Psoas muscle (tissue), 8 donors: ENCODE data around the gene LRPAP1. TPM values are rescaled to one million over a fixed set of nuclear protein-coding genes. Genes with fewer than 3 reads are reported as not detected.
"Not testable (repeated sequence)": the region's sequence is repeated elsewhere in the genome, so short reads cannot be mapped to it uniquely, and the experiment has no call there.

Experiments used
- ATAC-seq, 4 donors: fragments of 200-7000 bp; cut with Tn5 transposase; one replicate each; pipeline ENCODE4 v1.9.1; 2020; ENCODE audit warnings: moderate library complexity in 3 of 4, mild to moderate bottlenecking in 2 of 4
- DNase-seq, 2 donors: peaks; one replicate each; pipeline ENCODE4 v3.0.0-alpha.2; 2020
- H3K27ac ChIP-seq: fragments of 200-600 bp; one replicate; pipeline ENCODE4 v1.8.0; 2022
- H3K27me3 ChIP-seq, 3 donors: fragments of 200-600 bp in 1 of 3; one replicate each; pipeline versions ENCODE4 v1.6.1 to v1.8.0; 2013 to 2022; ENCODE audit warnings: low read length in 2 of 3, mild to moderate bottlenecking in 2 of 3, moderate library complexity in 1 of 3; ENCODE audit not compliant: insufficient read depth in 3 of 3
- H3K36me3 ChIP-seq, 2 donors: fragments of 200-600 bp in 1 of 2; one replicate each; pipeline versions ENCODE4 v1.6.1 to v1.8.0; 2013 to 2022; ENCODE audit warnings: low read depth in 1 of 2, mild to moderate bottlenecking in 1 of 2, moderate library complexity in 1 of 2; ENCODE audit not compliant: insufficient read depth in 1 of 2
- H3K4me1 ChIP-seq: fragments of 200-600 bp; one replicate; pipeline ENCODE4 v1.8.0; 2022
- H3K4me3 ChIP-seq: fragments of 200-600 bp; one replicate; pipeline ENCODE4 v1.8.0; 2022; ENCODE audit warnings: mild to moderate bottlenecking
- H3K9me3 ChIP-seq: fragments of 200-600 bp; one replicate; pipeline ENCODE4 v1.8.0; 2022
- CTCF ChIP-seq: fragments of 200-600 bp; IDR thresholded peaks from one replicate; pipeline ENCODE4 v1.8.0; 2022; ENCODE audit warnings: antibody characterized with exemption
- WGBS, 3 donors: extraction: QIAGEN DNeasy Blood & Tissue Kit; methylation state at CpG; one replicate each; pipeline versions ENCODE4 v1.1.6 to v1.1.7; 2013; 5-methylcytosine and 5-hydroxymethylcytosine counted together
- intact Hi-C, 2 donors: fragments of 100-400 bp; cut with DNase I; formaldehyde crosslinking; loops; one replicate each; pipeline versions ENCODE4 v1.11.0 to v1.14.2; 2022
- polyA plus RNA-seq, 3 donors: library from polyadenylated mRNA; stranded (reverse); fragments of 200-250 nt; gene quantifications; one replicate each; pipeline ENCODE4 v1.2.3, GENCODE V29; 2013
- total RNA-seq, 4 donors: library from RNA; stranded (reverse); fragmentation: NEBNext Ultra II Directional in 2 of 4; extraction: Animal tissue kit (Norgen Biotek cat#: 25700) in 2 of 4; gene quantifications; one replicate each; pipeline versions ENCODE4 v1.2.1 to v1.2.4, GENCODE V29; 2021 to 2023
- donor health status: healthy with polysubstance abuse.
- donor health status: DM: no; HTN: no; CAD: no; lungs with moderate emphysema.
- donor health status: Bipolar disorder and iron deficiency.
- donor health status: healthy.
- donor health status: DM: yes; HTN: yes; CAD: no.
- donor health status: DM: no; HTN: no; CAD: no.
- donor health status: DM: no; HTN: no; CAD: no.
- donor health status: DM: yes; HTN: yes; CAD: no.

Gene LRPAP1
- total and polyA plus RNA-seq, 7 donors: 73.7 to 123 (median 105) TPM

GRCh38 chr4:3513807-3514206 lies 18.4 kb downstream of the LRPAP1 start:
- DNase-seq: peak in 1 of 2 donors; percentile 48
- Histone ChIP-seq H3K4me3 (no peak overlapping the region), H3K27me3 (no peaks in the 10 kb centered on the region), H3K4me1 (no peaks in the 10 kb centered on the region), H3K9me3 (no peaks in the 10 kb centered on the region), H3K36me3 (peaks cover 6 to 90% of the 10 kb centered on the region in 2 donors), H3K27ac (no peak overlapping the region)
- intact Hi-C loops: no loop called here
- no peak for ATAC-seq
- TF ChIP-seq CTCF: no peak
- 93 to 96% (median 95%) methylated on average over 18 of the region's 18 CpGs for whole genome bisulfite sequencing, 3 donors

DNA sequence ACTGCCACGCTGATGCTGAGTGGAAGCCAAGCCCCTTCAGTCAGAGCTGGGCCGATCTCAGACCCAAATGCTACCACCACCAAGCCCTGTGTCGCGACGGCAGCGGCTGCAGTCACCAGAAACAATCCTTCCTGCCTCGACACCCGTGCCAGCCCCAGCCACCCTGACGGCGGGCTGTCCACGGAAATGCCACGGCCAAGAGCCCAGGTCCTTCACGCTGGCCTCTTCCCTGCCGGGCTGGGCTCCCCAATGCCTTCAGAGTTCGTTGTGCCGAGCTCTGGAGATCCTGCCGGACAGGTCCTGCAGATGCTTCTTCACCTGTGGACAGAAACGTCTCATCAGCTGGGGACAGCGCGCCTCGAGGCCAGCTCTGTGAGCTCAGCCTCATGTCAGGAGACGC lies 19.5 kb downstream of the LRPAP1 start:
- TF ChIP-seq CTCF: no peak
- Histone ChIP-seq H3K27me3 (no peaks in the 10 kb centered on the region), H3K9me3 (no peaks in the 10 kb centered on the region), H3K4me3 (no peak overlapping the region), H3K36me3 (peaks cover 6 to 91% of the 10 kb centered on the region in 2 donors), H3K27ac (no peak overlapping the region), H3K4me1 (no peaks in the 10 kb centered on the region)
- 92 to 95% (median 95%) methylated on average over 22 of the region's 22 CpGs for WGBS, 3 donors
- intact Hi-C loops: no loop called here
- no peak for ATAC-seq
- peak in 1 of 2 donors; percentile 52 for DNase-seq

- ATAC-seq (no peak), DNase-seq (peak in 1 of 2 donors; percentile 46)
- Histone ChIP-seq H3K4me3 (no peak overlapping the region), H3K27me3 (no peaks in the 10 kb centered on the region), H3K4me1 (no peaks in the 10 kb centered on the region), H3K27ac (no peak overlapping the region), H3K36me3 (peaks cover 6 to 91% of the 10 kb centered on the region in 2 donors), H3K9me3 (no peaks in the 10 kb centered on the region)
- 75 to 85% (median 85%) methylated on average over 13 of the region's 13 CpGs for WGBS, 3 donors
- TF ChIP-seq CTCF: no peak
- intact Hi-C loops: no loop called here
Observed at GRCh38 chr4:3512279-3512678, 19.9 kb downstream of the LRPAP1 start.

DNA sequence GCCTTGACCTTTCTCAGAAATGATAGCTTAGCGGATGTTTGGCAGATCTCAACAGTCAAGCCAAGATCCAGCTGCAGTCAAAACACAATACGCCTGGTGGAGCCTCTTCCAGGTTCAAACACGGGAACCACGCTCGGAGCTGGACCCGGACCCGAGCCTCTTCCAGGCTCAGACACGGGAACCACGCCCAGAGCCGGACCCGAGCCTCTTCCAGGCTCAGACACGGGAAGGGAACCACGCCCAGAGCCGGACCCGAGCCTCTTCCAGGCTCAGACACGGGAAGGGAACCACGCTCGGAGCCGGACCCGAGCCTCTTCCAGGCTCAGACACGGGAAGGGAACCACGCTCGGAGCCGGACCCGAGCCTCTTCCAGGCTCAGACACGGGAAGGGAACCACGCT lies 20.6 kb downstream of the LRPAP1 start:
- WGBS, 3 donors: 97 to 99% (median 97%) methylated on average over 16 to 20 of the region's 27 CpGs
- H3K4me1 ChIP-seq, H3K9me3 ChIP-seq, H3K27me3 ChIP-seq, H3K4me3 ChIP-seq, DNase-seq, H3K27ac ChIP-seq, ATAC-seq, intact Hi-C loops: not testable (repeated sequence)
- H3K36me3 ChIP-seq: peaks cover 3 to 91% of the 10 kb centered on the region in 2 donors

- Histone ChIP-seq H3K27me3 (no peaks in the 10 kb centered on the region), H3K36me3 (peaks cover 3 to 91% of the 10 kb centered on the region in 2 donors), H3K4me1 (no peaks in the 10 kb centered on the region), H3K9me3 (no peaks in the 10 kb centered on the region), H3K4me3 (no peak overlapping the region), H3K27ac (no peak overlapping the region)
- intact Hi-C loops: no loop called here
- ATAC-seq (no peak), DNase-seq (no peak)
- WGBS, 3 donors: 97 to 98% (median 97%) methylated on average over 6 of the region's 6 CpGs
- TF ChIP-seq CTCF: no peak
Observed at GRCh38 chr4:3511187-3511586, 21.0 kb downstream of the LRPAP1 start.
